Activated CD4-positive, CD25-positive, alpha-beta regulatory T cell treated with anti-CD3 and anti-CD28 coated beads, Interleukin-2, amount 50 U/mL, for 16 hours (primary cell): ENCODE measurements around the gene PHACTR4.
"Not testable (repeated sequence)": the region's sequence is repeated elsewhere in the genome, so short reads cannot be mapped to it uniquely, and the experiment has no call there.

Experiments used
- DNase-seq: peaks from one replicate; pipeline ENCODE4 v3.0.0-alpha.2; 2020; ENCODE audit warnings: low read depth, low spot score

The PHACTR4 gene

DNA sequence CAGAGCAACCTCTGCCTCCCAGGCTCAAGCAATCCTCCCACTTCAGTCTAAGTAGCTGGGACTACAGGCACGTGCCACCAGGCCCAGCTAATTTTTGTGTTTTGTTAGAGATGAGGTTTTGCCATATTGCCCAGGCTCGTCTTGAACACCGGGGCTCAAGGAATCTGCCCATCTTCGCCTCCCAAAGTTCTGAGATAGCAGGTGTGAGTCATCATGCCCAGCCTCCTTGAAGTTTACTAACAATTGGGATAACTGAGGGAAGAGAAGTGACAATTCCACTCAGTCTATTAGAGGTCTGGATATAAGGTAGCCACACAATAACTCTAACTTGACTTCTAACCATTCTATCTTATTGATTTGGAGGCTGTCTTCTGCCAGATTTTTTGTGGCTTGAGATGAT lies 130.0 kb downstream of the PHACTR4 start:
- no peak for DNase-seq

DNA sequence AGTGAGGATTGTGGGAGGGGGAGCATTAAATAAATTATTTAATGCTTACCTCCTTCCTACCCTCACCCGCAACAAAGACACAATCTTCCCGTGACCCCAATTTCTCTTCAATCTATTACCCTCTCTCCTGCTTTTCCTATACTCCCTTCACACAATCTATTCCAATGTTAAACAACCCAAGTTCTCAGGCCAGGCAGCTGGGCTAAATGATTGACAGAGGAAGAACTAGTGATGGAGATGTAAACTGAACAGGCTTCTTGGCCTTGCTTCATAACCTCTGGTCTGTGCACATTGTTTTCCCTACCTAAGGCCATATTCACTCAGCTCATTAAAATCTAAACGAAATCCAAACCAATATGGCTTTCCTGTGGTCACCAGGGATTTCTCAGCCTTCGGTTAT lies 132.4 kb downstream of the PHACTR4 start:
- DNase-seq, result no peak

DNA sequence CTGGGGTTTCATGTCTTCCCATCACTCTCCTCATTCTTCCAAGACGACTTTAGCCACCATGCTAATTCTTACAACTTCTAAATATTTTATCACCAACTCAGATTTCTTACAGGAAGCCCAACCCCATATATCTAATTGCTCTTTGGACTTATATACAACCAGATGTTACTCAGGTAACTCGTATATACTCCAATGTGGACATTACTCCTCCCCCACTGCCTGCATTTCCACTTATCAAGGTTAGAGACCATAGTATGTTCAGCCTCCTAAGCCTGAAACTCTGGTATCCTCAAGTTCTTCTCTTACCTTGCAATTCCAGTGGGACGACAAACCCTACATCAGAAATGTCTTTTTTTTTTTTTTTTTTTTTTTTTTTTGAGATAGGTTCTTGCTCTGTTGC lies 133.6 kb downstream of the PHACTR4 start:
- DNase-seq, result no peak

DNA sequence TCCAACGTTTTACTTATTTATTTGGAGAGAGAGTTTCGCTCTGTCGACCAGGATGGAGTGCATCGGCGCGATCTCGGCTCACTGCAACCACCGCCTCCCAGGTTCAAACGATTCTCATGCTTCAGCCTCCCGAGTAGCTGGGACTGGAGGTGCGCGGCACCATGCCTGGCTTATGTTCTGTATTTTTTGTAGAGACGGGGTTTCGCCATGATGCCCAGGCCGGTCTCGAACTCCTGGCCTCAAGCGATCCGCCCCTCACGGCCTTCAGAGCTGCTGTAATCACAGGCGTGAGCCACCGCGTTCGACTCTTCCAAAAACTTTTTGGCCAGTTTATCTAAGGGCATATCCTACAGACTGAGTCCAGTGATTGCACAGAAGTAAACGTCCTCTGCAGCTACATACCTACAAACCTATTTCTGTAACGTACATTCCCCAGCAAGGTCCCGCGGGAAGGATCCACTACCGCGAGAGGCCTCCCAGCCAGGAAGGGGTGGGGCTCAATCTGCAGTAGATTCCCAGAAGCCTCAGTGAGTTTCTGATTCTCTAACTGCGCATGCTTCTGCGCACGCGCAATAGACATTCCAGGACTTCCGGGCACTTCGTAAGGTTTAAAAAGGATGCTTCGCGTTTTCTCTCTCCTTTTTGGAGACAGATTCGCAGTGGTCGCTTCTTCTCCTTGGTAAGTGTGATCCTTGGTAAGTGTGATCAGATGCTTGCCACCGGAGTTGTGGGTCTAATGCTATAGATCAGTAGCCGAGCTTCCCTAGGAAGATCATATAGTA lies 136.1 kb downstream of the PHACTR4 start, which contains the start of gene RCC1:
RCC1 (plus strand) TSS at position 638 of the 782 bp plus-strand sequence. CDS start 23,824 bp downstream, outside the sequence.
- DNase-seq, result peak; percentile 94

DNA sequence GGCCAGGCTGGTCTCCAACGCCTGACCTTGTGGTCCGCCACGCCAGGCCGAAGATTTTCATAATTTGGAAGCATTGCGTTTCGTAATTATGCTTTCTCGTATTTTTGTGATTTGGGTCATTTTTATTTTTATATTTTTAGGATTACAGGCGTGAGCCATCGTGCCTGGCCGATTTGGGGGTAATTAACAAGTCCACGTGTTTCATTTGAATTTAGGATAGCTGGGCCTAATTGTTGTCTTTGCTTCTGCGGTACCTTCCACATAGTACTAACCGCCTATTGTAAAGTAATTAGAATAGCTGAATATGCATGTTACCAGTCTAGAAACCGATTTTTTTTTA lies 137.3 kb downstream of the PHACTR4 start:
- DNase-seq, result no peak

DNA sequence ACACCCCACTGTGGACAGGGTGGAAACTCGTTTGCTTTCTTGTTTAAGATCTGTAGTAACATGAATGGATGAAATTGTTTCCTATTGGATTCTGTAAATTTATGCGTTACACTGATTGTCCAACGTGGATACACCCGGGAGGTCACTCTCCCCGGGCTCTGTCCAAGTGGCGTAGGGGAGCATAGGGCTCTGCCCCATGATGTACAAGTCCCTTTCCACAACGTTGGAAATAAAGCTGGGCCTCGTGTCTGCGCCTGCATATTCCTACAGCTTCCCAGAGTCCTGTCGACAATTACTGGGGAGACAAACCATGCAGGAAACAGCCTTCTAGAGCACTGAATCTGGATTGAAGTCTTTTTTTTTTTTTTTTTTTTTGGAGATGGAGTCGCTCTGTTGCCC lies 137.7 kb downstream of the PHACTR4 start:
- DNase-seq, result no peak

DNA sequence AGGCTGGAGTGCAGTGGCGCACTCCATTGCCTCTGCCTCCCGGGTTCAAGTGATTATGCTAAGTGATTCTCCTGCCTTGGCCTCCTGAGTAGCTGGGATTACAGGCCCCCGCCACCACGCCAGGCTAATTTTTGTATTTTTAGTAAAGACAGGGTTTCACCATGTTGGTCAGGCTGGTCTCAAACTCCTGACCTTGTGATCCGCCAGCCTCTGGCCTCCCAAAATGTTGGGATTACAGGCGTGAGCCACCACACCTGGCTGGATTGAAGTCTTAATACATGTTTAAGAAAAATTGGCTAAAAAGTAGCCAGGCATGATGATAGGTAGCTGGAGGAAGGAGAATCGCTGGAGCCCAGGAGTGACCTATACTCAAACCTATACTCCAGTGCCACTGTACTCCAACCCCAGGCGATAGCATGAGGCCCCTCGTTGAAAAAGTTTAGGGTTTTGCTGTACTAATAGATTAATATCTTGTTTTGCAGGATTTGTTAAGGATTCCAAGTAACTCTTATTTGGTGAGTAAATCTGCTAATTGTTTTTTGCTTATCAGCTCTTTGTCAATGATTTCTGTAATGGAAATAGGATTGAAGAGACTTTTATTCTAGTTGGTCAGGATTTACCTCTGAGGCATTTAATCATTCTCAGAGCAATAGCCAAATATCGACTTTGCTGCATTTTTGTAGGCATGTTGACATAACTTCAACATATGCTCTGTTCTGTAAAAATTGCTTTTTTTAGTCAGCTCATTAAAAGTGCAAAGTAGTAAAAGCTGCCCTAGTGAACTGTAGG lies 138.3 kb downstream of the PHACTR4 start:
- DNase-seq, result no peak

DNA sequence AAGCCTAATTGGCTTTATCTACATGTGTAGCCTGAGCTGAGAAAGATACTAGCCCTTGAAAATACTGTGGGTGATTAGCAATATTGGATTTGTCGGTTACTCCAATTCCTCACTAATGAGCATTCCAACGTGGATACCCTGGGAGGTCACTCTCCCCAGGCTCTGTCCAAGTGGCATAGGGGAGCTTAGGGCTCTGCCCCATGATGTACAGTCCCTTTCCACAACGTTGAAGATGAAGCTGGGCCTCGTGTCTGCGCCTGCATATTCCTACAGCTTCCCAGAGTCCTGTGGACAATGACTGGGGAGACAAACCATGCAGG lies 138.9 kb downstream of the PHACTR4 start:
- DNase-seq, result no peak

DNA sequence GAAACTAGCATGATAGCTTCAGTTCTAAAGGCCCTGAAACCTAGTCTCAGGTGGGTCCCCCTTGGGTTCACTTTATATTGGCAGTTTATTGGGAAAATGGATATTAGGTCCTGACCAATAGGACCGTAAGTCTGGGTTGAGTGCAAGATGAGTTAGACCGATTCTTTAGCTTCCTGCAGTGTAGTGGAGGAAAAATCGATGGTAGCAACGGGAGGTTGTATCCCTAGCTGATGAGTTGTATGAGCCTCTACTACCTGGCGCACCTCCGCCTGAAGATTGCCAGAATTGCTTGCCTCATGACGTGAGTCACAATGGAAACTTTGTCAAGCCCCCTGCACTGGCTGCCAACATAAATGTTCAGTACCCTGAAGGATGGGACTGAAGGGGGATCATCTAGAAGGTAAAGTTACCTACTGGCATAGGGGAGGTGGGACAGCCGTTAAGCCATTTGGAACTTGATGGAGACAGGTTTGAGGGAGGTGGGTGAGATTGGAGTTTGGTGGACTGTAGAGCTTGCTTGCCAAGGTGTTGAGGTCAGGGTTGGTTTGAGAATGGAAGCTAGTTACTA lies 140.2 kb downstream of the PHACTR4 start:
- no peak for DNase-seq

DNA sequence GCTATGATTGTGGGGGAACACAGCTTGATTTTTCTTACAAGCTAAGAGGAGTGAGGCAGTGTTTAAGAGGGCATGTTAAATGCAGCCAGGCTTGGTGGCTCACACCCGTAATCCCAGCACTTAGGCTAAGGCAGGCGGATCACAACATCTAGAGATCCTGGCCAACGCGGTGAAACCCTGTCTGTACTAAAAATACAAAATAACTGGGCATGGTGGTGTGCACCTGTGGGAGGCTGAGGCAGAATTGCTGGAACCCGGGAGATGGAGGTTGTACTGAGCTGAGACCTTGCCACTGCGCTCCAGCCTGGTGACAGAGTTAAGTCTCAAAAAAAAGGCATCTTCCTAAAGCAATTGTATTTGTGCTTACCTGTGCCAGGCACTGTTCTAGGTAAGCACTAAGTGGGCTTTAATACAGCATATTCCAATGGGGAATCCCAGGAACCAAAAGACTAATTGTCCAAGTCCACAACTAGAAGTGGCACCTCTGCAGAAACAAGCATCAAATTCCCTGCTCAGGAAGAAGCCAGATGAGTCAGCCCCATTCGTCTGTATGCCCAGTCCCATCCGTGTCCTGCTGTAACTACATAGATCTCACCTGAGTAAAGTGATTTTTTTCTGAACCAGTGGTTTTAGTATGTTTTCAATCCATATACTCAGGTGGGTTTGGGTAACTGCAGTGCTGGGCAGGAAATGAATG lies 140.9 kb downstream of the PHACTR4 start:
- DNase-seq, result no peak

DNA sequence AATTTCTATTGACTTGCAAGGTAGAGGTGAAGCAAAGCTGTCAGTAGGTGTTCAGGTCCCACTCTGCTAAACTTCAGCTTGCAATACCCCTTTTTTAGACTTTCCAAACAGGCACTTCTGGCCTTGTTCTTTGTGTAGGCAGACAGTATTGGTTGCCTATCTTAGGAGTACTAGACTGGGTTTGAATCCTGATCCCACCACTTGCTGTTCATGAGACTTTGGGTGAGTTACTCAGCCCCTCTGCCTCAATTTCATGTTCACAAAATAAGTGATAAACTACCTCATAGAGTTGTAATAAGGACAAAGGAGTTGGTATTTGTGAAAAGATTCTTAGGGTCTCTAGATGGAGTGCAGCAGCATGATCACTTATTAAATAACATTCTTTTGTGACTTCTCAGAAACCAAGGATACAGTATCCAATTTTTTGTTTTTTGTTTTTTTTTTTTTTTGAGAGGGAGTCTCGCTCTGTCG lies 141.5 kb downstream of the PHACTR4 start:
- DNase-seq, result no peak

DNA sequence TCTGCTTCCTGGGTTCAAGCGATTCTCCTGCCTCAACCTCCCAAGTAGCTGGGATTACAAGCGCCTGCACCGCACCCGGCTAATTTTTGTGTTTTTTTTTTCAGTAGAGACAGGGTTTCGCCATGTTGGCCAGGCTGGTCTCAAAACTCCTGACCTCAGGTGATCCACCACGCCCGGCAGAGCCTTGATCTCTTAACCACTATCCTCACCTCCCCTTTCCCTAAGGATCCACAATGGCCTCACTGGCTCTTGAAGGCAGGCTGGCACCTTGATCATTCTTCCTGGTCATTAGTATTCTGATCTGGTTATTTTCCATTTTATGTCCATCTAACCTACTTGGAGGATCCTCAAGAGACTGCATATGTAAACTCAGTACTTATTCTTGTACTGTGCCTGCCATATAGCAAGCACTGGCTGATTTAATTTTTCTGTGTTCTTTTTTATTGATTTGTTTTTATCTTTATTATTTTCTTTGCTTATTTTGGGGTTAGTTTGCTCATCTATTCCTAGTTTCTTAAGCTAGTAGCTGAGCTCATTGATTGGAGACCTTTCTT lies 142.6 kb downstream of the PHACTR4 start:
- no peak for DNase-seq

DNA sequence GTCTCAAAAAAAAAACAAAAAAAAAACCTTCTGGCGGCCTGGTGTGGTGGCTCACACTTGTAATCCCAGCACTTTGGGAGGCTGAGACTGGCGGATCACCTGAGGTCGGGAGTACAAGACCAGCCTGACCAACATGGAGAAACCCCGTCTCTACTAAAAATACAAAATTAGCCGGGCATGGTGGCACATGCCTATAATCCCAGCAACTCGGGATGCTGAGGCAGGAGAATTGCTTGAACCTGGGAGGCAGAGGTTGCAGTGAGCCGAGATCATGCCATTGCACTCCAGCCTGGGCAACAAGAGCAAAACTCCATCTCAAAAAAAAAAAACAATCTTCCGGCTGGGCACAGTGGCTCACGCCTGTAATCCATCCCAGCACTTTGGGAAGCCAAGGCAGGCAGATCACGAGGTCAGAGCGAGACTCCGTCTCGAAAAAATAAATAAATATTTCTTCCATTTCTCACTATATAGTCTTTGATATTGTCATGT lies 144.9 kb downstream of the PHACTR4 start:
- not testable (repeated sequence) for DNase-seq

DNA sequence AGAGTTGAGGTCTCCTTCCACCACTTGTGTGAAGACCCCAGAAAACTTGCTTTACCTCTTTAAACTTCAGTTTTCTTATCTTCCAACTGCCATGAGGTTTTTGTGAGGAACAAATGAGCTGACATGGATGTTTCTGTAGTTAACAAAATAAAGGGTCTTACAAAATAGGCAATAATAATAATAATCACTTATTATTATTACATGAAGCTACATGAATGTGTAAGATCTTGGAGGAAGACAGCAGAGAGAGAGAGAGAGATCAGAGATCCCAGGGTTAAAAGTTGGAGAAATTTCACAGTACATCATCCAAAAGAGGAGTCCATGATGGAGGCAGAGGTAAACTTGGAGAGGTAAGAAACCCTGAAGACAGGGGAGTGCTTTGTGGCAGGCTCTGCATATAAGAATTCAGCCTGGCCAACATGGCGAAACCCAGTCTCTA lies 147.0 kb downstream of the PHACTR4 start:
- DNase-seq, result no peak

DNA sequence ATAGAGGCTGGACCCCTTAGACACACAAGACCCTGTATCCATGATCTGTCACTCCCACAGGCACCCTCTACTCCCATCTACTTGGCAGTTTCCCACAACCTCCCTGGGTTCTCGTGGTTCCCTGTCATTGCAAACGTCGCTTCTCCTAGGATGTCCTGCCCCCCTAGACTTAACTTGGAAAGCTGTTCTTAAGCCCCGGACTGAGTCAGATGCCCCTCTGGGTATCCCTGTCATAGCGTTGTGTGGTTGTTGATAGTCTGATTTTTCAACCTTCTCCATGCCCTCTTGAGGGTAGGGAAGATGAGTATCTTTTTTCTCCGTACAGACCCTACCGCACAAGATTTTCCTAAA lies 148.1 kb downstream of the PHACTR4 start:
- no peak for DNase-seq

DNA sequence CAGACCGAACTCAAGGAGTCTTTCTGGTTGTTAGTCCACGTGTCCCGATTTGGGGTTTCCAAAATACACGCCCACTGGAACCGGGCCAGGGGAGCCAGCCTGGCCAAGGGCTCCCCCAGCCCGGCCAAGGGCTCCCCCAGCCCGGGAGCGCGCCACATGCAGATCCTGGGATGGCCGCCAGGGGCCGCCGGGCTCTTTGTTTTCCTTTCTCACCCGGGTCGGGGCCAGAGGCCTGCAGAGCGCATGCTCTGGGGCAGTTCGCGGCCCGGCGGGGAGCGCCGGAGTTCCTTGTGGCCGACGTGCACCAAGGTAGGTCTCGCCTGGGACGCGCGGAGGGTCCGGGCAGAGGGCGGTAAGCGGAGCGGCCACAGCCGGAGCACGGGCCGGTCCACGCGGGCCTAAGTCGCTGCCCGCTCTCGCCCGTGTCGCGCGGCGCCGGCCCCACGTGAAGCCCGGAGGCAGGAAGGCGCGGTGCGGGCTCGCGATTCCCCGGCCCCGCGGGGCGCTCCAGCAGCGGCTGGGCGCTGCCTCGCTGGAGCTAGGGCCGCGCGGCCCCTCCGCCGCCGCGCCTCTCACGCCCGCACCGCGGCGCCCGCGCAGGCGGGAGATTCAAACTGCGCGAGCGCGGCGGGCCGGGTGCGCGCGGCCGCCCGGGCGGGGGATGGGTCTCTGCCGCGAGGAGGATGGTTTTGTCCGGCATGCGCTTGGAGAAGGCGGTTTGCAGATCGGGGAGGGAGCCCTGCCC lies 148.6 kb downstream of the PHACTR4 start:
- DNase-seq, result peak; percentile 78

DNA sequence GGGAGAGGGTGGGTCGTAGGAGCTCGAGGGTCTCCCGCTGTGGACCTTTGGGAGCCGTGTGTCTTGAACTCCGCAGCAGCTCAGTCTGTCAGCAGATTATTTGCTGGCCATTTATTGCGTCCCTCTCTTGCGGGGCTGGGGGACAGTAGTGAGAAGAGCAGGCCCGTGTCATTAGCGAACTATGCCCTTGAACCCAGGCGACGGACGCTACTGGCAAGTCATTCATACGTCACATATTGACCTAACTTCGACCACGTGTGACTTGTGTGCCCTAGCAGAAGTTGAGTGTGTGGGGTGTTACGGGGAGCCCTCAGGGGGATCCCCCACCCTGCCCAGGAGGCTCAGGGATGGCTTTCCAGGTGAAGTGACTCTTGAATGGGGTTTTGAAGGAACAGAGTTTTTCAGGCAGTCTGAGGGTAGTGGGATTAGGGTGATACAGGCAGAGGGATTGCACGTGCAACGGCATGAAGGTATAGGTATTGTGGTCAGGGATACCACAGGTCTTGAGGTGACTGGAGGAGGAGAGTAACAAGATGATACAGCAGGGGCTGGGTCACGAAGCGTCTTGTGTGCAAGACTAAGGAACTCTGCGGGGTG lies 149.3 kb downstream of the PHACTR4 start:
- no peak for DNase-seq

DNA sequence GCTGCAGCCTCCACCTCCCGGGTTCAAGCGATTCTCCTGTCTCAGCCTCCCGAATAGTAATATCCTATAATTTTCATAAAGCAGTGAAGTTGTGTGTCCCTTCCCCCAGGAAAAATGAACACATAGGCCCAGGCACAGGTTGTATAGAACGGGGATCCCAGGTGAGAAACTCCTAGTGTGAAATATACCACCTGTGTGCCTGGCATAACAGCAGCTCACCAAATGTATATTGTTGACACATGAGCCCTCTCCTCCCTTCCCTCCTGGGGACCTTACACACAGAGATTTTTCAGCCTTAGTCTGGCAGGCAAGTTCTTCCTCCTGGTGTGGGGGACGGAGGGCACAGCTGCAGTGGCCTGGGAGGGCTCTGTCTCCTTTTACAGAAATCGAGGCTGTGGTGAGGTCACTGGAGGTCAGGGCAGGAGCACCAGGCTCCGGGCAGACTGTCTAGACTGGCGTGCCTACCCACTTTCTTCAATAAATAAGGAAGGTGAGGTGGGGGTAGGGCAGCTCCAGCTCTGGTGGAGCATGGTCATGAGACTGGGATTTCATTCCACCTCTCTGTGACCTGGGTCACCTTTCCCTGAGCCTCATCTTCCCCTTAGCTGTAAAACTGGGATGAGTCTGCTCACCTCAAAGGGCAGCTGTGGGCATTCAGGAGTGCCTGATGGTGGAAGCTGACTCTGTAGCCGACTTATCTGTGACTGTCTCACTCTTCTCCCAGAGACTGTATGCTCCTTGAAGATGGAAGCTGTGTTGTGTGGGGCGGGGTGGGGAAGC lies 150.6 kb downstream of the PHACTR4 start:
- DNase-seq, result no peak

DNA sequence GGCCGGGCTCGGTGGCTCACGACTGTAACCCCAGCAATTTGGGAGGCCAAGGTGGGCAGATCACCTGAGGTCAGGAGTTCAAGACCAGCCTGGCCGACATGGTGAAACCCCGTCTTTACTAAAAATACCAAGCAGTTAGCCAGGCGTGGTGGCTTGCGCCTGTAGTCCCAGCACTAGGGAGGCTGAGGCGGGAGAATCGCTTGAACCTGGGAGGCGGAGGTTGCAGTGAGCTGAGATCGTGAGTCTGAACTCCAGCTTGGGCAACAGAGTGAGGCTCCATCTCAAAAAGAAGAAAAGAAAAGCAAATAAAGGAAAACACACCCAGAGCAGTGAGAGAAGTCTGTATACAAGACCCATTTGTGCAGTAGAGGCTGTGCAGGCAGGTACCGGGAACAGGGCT lies 151.3 kb downstream of the PHACTR4 start:
- not testable (repeated sequence) for DNase-seq
